Gastroesophageal sphincter (tissue), 4 donors: ENCODE measurements around the gene MSANTD1. TPM values are rescaled to one million over a fixed set of nuclear protein-coding genes. Genes with fewer than 3 reads are reported as not detected.

Source experiments
- ATAC-seq: fragments of 150-250 bp; one replicate; pipeline ENCODE4 v1.9.1; 2016; ENCODE audit warnings: mild to moderate bottlenecking, moderate library complexity
- H3K27ac ChIP-seq, 4 donors: fragments of 200-600 bp; sonication (generic) in 3 of 4; 1 replicate in 3 of 4; 2 replicates in 1 of 4; pipeline ENCODE4 v1.5.1; 2016 to 2019
- H3K27me3 ChIP-seq: fragments of 200-600 bp; sonication (generic); one replicate; pipeline ENCODE4 v1.5.1; 2019
- H3K36me3 ChIP-seq, 2 donors: fragments of 200-600 bp; sonication (generic); one replicate each; pipeline ENCODE4 v1.5.1; 2019; ENCODE audit warnings: control low read depth in 1 of 2
- H3K4me1 ChIP-seq, 3 donors: fragments of 200-600 bp; sonication (generic); 1 replicate in 2 of 3; 2 replicates in 1 of 3; pipeline ENCODE4 v1.5.1; 2016 to 2019; ENCODE audit warnings: control low read depth in 2 of 3
- H3K4me3 ChIP-seq, 2 donors: fragments of 200-600 bp; sonication (generic); one replicate each; pipeline ENCODE4 v1.5.1; 2019; ENCODE audit warnings: mild to moderate bottlenecking in 1 of 2, moderate library complexity in 1 of 2
- H3K9me3 ChIP-seq, 3 donors: fragments of 200-600 bp; sonication (generic); one replicate each; pipeline ENCODE4 v1.5.1; 2017 to 2019; ENCODE audit warnings: control low read depth in 2 of 3
- CTCF ChIP-seq, 4 experiments: fragments of 200-600 bp in 2 of 4; fragments of 450-650 bp in 2 of 4; sonication (generic) in 1 of 4; IDR thresholded peaks; one replicate each; pipeline ENCODE4 v1.5.1; 2017 to 2019; ENCODE audit warnings: antibody characterized with exemption in 4 of 4, mild to moderate bottlenecking in 2 of 4, moderate library complexity in 2 of 4
- EP300 ChIP-seq: sonication (generic); formaldehyde crosslinking; IDR thresholded peaks from one replicate; pipeline ENCODE4 v1.6.1; 2017; ENCODE audit warnings: antibody characterized with exemption, mild to moderate bottlenecking
- POLR2A ChIP-seq, 2 donors: fragments of 450-650 bp; IDR thresholded peaks; one replicate each; pipeline ENCODE4 v1.6.1; 2017; ENCODE audit warnings: antibody characterized with exemption in 2 of 2, mild to moderate bottlenecking in 2 of 2, moderate library complexity in 1 of 2
- POLR2AphosphoS5 ChIP-seq: sonication (generic); formaldehyde crosslinking; IDR thresholded peaks from one replicate; pipeline ENCODE4 v1.6.1; 2017; ENCODE audit warnings: antibody characterized with exemption
- WGBS, 2 donors: methylation state at CpG; one replicate each; pipeline ENCODE4 v1.1.5; 2018; ENCODE audit warnings: low coverage in 1 of 2; 5-methylcytosine and 5-hydroxymethylcytosine counted together
- total RNA-seq, 4 donors: library from RNA; depleted of rRNA; stranded (reverse); fragments of >200 nt; gene quantifications; one replicate each; pipeline ENCODE4 v1.1.0, GENCODE V29; 2016

MSANTD1 gene
- 1 to 10 TPM in 2 of 4 donors, under 1 TPM in 1, not detected in 1; 0.78 to 6.9 (median 1.5) TPM for total RNA-seq

DNA sequence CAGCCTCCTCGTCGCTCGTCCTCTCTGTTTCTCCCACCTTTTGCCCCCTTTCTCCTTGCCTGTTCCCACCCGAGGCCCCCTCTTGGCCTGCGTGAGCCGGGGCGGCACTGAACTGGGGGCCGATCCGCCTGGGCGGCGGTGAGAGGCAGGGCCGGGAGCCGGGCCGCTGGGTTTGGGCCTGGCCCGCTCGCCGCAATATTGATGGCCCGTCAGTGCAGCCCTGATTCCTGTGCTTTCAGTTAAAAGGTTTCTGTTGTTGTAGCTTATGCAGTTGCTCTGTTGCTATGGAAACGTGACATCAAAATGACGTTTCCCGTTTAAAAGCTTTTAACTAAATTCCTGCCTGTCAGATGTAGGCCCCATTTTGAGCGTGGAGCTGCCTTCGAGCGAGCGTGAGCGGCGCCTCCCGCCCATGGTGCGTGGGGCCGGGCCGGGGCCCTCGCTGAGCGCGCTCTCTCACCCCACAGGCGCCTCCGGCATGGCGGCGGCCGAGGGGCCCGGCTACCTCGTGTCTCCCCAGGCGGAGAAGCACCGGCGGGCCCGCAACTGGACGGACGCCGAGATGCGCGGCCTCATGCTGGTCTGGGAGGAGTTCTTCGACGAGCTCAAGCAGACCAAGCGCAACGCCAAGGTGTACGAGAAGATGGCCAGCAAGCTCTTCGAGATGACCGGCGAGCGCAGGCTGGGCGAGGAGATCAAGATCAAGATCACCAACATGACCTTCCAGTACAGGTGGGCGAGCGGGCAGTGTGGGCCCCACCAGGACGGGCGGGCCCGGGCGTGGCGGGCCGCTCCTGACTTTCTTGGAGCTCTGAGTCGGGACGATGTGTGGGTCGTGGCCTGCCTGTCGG lies at the start of gene MSANTD1:
MSANTD1 (plus strand) TSS at position 349 of the 851 bp plus-strand sequence; CDS start at position 413, 64 bp downstream.
- WGBS, 2 donors: 72 to 90% methylated on average over 2 to 28 of the region's 72 CpGs
- no peak for ATAC-seq
- H3K9me3 ChIP-seq: no peaks in the 10 kb centered on the region
- H3K4me1 ChIP-seq: peaks cover 0 to 7% (median 0%) of the 10 kb centered on the region in 3 donors
- H3K27me3 ChIP-seq: no peaks in the 10 kb centered on the region
- H3K4me3 ChIP-seq: no peak within 1 kb of the TSS
- no peak for TF ChIP-seq EP300
- peak; percentile 62 for TF ChIP-seq POLR2AphosphoS5
- no peak for TF ChIP-seq CTCF (IDR thresholded peaks at IDR 0.05)
- TF ChIP-seq POLR2A (IDR thresholded peaks at IDR 0.05): no peak
- H3K27ac ChIP-seq: no peak within 1 kb of the TSS
- peaks cover 0 to 8% of the 10 kb centered on the region in 2 donors for H3K36me3 ChIP-seq

DNA sequence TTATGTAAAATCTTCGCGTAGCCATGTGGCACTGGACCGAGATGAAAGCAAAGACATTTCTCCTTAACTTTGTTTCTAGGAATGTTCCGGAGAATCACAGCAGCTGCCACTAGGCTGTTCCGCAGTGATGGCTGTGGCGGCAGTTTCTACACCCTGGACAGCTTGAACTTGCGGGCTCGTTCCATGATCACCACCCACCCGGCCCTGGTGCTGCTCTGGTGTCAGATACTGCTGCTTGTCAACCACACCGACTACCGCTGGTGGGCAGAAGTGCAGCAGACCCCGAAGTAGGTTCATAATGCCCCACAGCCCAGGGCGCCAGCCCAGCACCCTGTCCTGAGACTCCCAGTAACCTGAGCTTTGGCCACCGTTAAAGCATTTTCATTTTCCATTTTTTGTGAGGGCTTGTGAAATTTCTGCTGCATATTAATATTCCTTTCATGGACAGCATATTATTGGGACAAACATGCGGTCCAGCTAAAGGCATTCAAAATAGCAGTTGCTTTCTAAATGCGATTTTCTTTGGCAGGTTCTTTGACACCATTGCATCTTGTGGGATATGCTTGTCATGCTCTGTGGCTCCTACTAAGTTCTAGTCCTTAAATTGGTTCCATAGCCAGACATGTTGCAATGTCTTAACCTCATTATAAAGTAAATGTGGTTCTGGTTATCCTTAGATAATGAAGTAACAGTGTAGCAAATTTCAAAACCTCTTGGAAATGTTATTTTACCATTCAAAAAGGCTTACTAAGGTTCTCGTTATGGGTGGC lies 49.1 kb upstream of the MSANTD1 start:
- Histone ChIP-seq H3K4me1 (peaks cover 12 to 46% (median 30%) of the 10 kb centered on the region in 3 donors), H3K27me3 (no peaks in the 10 kb centered on the region), H3K27ac (peak overlapping the region in 3 of 4 donors; percentile 69 to 78 (median 76)), H3K4me3 (no peak overlapping the region), H3K36me3 (peaks cover 0 to 57% of the 10 kb centered on the region in 2 donors), H3K9me3 (no peaks in the 10 kb centered on the region)
- TF ChIP-seq EP300: no peak
- TF ChIP-seq POLR2A (IDR thresholded peaks at IDR 0.05): no peak
- TF ChIP-seq POLR2AphosphoS5: peak; percentile 45
- TF ChIP-seq CTCF (IDR thresholded peaks at IDR 0.05): no peak
- WGBS, 2 donors: 79 to 90% methylated on average over 10 to 12 of the region's 17 CpGs
- ATAC-seq: peak; percentile 59

DNA sequence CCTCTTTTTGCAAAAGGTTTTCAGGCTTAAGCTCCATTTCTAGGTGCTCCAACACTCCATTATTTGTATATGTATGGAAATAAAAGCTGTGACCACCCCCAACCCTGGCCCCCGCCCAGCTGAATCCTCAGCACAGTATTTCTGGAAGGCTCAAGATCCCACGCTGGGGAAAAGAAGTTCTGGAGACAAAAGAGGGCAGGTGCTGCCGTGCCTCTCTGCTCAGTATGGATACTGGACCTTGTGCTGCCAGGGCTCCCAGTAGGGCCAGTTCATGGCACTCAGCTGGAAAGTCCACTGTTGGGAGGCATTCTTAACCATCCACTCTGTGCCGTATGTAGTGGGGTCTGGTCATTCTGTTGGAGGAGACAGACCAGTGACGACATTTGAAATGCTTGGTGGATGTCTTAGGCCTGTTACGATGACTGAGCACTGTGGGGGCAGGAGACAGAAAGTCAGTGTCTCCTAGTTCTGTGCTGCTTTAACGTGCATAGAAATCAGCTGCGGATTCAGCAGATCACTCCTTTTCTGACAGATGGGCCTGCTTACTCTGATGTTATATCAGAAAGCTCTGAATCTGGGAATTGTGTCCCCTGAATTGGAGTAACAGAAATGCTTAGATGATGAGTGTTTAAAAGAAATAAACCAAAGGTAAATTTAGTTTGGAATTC lies 48.4 kb upstream of the MSANTD1 start:
- no peak for TF ChIP-seq EP300
- TF ChIP-seq POLR2AphosphoS5: no peak
- TF ChIP-seq POLR2A (IDR thresholded peaks at IDR 0.05): no peak
- TF ChIP-seq CTCF (IDR thresholded peaks at IDR 0.05): no peak
- H3K4me3 ChIP-seq: no peak overlapping the region
- ATAC-seq: no peak
- peaks cover 0 to 50% of the 10 kb centered on the region in 2 donors for H3K36me3 ChIP-seq
- H3K27ac ChIP-seq: peak overlapping the region in 3 of 4 donors; percentile 69 to 78 (median 76)
- H3K4me1 ChIP-seq: peaks cover 12 to 52% (median 30%) of the 10 kb centered on the region in 3 donors
- no peaks in the 10 kb centered on the region for H3K27me3 ChIP-seq
- no peaks in the 10 kb centered on the region for H3K9me3 ChIP-seq
- WGBS, 2 donors: 89 to 100% methylated on average over 1 to 5 of the region's 8 CpGs

DNA sequence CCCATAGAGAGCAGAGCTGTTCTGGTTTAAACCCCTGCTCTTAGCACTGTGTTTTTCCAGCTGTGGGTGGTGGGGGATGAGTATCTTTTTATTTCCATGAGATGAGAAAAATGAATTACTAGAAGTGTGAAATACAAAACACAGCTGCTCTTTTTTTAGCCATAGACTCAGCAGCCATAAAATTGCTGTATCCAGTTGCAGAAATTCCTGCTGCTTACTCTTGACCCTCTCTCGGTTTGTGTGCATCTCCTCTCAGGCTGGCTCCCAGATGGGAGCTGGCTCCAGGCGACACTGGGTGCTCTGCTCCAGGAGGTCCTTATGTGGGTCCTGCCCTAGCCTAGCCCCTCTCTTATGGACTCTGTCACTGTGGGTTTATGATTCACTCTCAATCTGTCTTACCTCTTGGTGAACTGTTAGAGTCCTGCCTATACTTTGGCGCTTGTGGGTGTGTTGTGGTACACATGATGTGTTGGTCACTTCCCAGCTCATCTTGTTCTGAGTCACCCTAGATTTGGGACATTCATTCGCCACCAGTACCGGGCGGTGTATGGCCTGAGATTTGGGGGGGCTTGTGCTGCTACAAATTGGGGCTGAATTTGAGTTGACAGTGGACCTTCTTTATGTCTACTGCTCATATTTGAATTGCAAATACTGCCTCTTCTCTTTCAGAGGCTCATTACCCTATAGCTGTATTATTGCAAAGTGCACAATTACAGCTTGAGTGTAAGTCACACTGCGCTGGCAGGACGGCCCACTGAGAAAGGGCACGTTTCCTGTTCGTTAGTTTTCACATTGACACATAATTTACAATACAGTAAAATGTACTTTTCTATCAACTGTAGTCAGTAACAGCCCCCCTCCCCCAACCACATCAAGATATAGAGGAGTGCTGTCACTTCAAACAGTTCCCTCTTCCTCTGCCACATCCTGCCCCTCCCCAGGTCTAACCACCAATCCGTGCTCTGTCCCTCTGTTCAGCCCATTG lies 46.9 kb upstream of the MSANTD1 start:
- TF ChIP-seq POLR2A (IDR thresholded peaks at IDR 0.05) (no peak), EP300 (no peak), CTCF (IDR thresholded peaks at IDR 0.05) (no peak), POLR2AphosphoS5 (no peak)
- 64 to 83% methylated on average over 5 to 6 of the region's 11 CpGs for WGBS, 2 donors
- H3K4me1 ChIP-seq: peaks cover 12 to 56% (median 30%) of the 10 kb centered on the region in 3 donors
- H3K9me3 ChIP-seq: no peaks in the 10 kb centered on the region
- no peak for ATAC-seq
- peak overlapping the region in 3 of 4 donors; percentile 76 to 79 (median 78) for H3K27ac ChIP-seq
- H3K36me3 ChIP-seq: peaks cover 0 to 45% of the 10 kb centered on the region in 2 donors
- H3K4me3 ChIP-seq: no peak overlapping the region
- no peaks in the 10 kb centered on the region for H3K27me3 ChIP-seq
